ENCODE measurements around the gene ZNF83. TPM values are rescaled to one million over a fixed set of nuclear protein-coding genes. Genes with fewer than 3 reads are reported as not detected.

ZNF83 gene
- total RNA-seq, 2 donors from 2014 or later = 30.7 to 46.2 TPM

DNA sequence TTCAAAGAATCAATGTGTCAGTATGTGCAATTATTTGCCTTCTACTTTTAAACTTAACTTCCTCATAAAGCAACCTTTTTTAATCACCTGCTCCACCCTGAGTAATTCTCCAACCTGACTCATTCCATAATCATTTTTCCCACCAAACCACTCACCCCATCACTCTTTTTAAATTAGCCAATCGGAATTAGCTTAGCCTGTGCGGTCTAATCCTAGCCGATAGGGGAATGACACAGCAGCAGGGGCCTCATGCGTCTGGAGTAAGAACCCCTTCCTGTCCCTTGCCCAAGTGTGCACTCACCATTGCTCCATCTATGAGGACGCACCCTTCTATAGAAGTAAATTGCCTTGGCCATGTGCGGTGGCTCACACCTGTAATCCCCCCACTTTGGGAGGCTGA is 27.4 kb upstream of the ZNF83 start:
- ATAC-seq (no peak), DNase-seq (no peak)
- H3K27me3 ChIP-seq = no peaks in the 10 kb centered on the region
- no peak overlapping the region for H3K27ac ChIP-seq
- H3K4me1 ChIP-seq = no peaks in the 10 kb centered on the region
- no peak overlapping the region for H3K4me3 ChIP-seq
- H3K36me3 ChIP-seq (replicated peaks in 1 of 2; ENCODE audit: insufficient read depth in 1 of 2, low read depth in 2 of 2) = no peaks in the 10 kb centered on the region
- no peaks in the 10 kb centered on the region for H3K9me3 ChIP-seq
- TF ChIP-seq, protein P1, sequence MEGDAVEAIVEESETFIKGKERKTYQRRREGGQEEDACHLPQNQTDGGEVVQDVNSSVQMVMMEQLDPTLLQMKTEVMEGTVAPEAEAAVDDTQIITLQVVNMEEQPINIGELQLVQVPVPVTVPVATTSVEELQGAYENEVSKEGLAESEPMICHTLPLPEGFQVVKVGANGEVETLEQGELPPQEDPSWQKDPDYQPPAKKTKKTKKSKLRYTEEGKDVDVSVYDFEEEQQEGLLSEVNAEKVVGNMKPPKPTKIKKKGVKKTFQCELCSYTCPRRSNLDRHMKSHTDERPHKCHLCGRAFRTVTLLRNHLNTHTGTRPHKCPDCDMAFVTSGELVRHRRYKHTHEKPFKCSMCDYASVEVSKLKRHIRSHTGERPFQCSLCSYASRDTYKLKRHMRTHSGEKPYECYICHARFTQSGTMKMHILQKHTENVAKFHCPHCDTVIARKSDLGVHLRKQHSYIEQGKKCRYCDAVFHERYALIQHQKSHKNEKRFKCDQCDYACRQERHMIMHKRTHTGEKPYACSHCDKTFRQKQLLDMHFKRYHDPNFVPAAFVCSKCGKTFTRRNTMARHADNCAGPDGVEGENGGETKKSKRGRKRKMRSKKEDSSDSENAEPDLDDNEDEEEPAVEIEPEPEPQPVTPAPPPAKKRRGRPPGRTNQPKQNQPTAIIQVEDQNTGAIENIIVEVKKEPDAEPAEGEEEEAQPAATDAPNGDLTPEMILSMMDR (IDR thresholded peaks at IDR 0.05) = no peak
- no peak for TF ChIP-seq POLR2A (IDR thresholded peaks at IDR 0.05)
- intact Hi-C loops (cut with DNase I) = no loop called here
- WGBS, 2 donors = 88 to 89% methylated on average over 6 of the region's 6 CpGs

DNA sequence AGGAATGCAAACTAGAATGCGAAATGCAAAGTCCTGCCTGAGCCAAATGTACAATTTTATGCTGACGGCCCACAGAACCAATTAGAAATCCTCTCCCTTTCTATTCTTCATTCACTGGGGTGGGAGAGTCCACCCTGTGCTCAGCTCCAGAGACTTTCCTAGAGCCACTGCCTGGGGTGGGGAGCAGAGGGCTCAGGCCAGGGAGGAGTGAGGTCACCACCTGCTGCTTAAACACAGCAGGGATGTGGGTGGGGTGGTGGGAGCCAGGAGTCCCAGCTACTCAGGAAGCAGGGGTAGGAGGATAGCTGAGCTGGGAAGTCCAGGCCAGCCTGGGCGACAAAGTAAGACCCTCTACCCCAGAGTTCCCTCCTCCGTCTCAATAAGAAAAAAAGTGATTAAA is 26.9 kb upstream of the ZNF83 start:
- no peak overlapping the region for H3K27ac ChIP-seq
- intact Hi-C loops (cut with DNase I) = no loop called here
- H3K4me1 ChIP-seq = no peaks in the 10 kb centered on the region
- no peak overlapping the region for H3K4me3 ChIP-seq
- DNase-seq (no peak), ATAC-seq (no peak)
- no peaks in the 10 kb centered on the region for H3K36me3 ChIP-seq (replicated peaks in 1 of 2; ENCODE audit: insufficient read depth in 1 of 2, low read depth in 2 of 2)
- TF ChIP-seq, protein P1 (IDR thresholded peaks at IDR 0.05) = no peak
- no peak for TF ChIP-seq POLR2A (IDR thresholded peaks at IDR 0.05)
- 88 to 93% methylated on average over 4 of the region's 4 CpGs for WGBS, 2 donors
- no peaks in the 10 kb centered on the region for H3K9me3 ChIP-seq
- no peaks in the 10 kb centered on the region for H3K27me3 ChIP-seq

DNA sequence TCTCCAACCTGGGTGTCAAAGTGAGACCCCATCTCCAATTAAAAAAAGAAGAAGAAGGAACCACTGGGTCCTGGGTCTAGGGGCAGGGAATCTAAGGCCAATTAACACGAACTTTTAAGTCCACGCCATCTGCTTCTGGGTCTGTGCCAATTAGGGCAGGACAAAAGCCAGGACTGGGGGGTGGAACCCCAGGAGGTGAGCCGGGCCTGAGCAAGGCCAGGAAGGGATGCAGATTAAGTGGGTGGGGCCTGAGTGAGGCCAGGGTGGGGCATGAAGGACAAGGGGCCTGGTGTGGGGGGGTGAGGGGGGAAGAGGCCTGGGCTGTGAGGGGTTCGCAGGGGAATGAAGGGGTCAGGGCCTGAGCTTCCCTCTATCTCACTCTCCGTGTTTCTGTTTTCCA is 26.3 kb upstream of the ZNF83 start:
- no peaks in the 10 kb centered on the region for H3K4me1 ChIP-seq
- no peaks in the 10 kb centered on the region for H3K27me3 ChIP-seq
- TF ChIP-seq, protein P1 (IDR thresholded peaks at IDR 0.05) = no peak
- TF ChIP-seq POLR2A (IDR thresholded peaks at IDR 0.05) = no peak
- DNase-seq (no peak), ATAC-seq (no peak)
- H3K9me3 ChIP-seq = no peaks in the 10 kb centered on the region
- H3K4me3 ChIP-seq = no peak overlapping the region
- intact Hi-C loops (cut with DNase I) = no loop called here
- no peaks in the 10 kb centered on the region for H3K36me3 ChIP-seq (replicated peaks in 1 of 2; ENCODE audit: insufficient read depth in 1 of 2, low read depth in 2 of 2)
- H3K27ac ChIP-seq = no peak overlapping the region
- WGBS, 2 donors = 67 to 70% methylated on average over 5 of the region's 5 CpGs

DNA sequence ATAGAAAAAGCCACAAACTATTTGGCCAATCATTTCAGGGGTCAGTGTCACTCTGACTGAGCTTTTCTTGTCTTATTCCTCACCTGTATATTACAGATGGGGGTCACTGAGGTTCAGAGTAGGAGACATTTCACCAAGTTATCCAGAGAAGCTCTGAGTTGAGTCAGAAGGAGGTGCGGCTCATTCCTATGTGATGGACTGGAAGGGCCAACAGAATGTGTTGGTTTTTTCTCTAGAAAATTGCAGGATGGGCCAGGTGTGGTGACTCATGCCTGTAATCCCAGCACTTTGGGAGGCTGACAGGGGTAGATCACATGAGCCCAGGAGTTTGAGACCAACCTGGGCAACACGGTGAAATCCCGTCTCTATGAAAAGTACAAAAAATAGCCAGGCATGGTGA is 24.5 kb upstream of the ZNF83 start:
- Histone ChIP-seq H3K27me3 (no peaks in the 10 kb centered on the region), H3K36me3 (replicated peaks in 1 of 2; ENCODE audit: insufficient read depth in 1 of 2, low read depth in 2 of 2) (no peaks in the 10 kb centered on the region), H3K9me3 (no peaks in the 10 kb centered on the region), H3K4me1 (no peaks in the 10 kb centered on the region), H3K4me3 (no peak overlapping the region), H3K27ac (no peak overlapping the region)
- no peak for ATAC-seq
- TF ChIP-seq, protein P1 (IDR thresholded peaks at IDR 0.05) = no peak
- no peak for TF ChIP-seq POLR2A (IDR thresholded peaks at IDR 0.05)
- 70 to 82% methylated on average over 3 of the region's 3 CpGs for WGBS, 2 donors
- no peak for DNase-seq
- intact Hi-C loops (cut with DNase I) = no loop called here

DNA sequence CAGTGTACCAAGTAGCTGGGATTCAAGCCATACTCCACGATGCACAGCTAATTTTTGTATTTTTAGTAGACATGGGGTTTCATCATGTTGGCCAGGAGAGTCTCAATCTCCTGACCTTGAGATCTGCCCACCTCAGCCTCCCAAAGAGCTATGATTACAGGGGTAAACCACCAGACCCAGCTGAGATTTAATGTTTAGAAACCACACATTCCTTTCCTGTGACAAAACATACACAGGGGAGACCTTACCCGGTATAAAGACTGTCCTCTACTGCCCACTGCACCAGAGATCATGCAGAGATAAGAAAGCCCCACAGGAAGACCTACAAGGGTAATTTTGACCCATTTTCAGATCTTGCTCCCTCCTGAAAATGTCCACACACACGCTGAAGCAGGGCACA is 22.8 kb upstream of the ZNF83 start:
- no peak for ATAC-seq

More for the DNA sequence above, 22.8 kb upstream of the ZNF83 start:
- Histone ChIP-seq H3K27ac (no peak overlapping the region), H3K9me3 (no peaks in the 10 kb centered on the region), H3K27me3 (no peaks in the 10 kb centered on the region), H3K36me3 (replicated peaks in 1 of 2; ENCODE audit: insufficient read depth in 1 of 2, low read depth in 2 of 2) (no peaks in the 10 kb centered on the region), H3K4me3 (no peak overlapping the region), H3K4me1 (no peaks in the 10 kb centered on the region)
- intact Hi-C loops (cut with DNase I) = no loop called here
- no peak for DNase-seq
- TF ChIP-seq, protein P1 (IDR thresholded peaks at IDR 0.05) = no peak
- TF ChIP-seq POLR2A (IDR thresholded peaks at IDR 0.05) = no peak
- WGBS, 2 donors = 60 to 100% methylated on average over 2 to 3 of the region's 3 CpGs
